Fibroblast of mammary gland (primary cell): ENCODE results near the gene DCAF10.

Source experiments
- DNase-seq: peaks from one replicate; pipeline ENCODE4 v3.0.0-alpha.2; 2010; ENCODE audit warnings: low read depth
- H3K4me3 ChIP-seq: 2 replicates; pipeline ENCODE4 v1.5.1; 2011; ENCODE audit warnings: low read depth, mild to moderate bottlenecking, low read length, moderate library complexity; ENCODE audit not compliant: control insufficient read depth
- CTCF ChIP-seq: conservative IDR thresholded peaks from 2 replicates; pipeline ENCODE4 v1.5.1; 2011; ENCODE audit warnings: low read depth, low read length, inconsistent platforms; ENCODE audit not compliant: control insufficient read depth, insufficient read depth

DCAF10 gene

GRCh38 chr9:37836386-37836785, 35.8 kb downstream of the DCAF10 start:
- no peak for TF ChIP-seq CTCF
- no peak for DNase-seq
- no peak overlapping the region for H3K4me3 ChIP-seq

GRCh38 chr9:37839496-37840461, 39.2 kb downstream of the DCAF10 start:
- no peak for TF ChIP-seq CTCF
- no peak overlapping the region for H3K4me3 ChIP-seq
- DNase-seq, result peak; percentile 12

DNA sequence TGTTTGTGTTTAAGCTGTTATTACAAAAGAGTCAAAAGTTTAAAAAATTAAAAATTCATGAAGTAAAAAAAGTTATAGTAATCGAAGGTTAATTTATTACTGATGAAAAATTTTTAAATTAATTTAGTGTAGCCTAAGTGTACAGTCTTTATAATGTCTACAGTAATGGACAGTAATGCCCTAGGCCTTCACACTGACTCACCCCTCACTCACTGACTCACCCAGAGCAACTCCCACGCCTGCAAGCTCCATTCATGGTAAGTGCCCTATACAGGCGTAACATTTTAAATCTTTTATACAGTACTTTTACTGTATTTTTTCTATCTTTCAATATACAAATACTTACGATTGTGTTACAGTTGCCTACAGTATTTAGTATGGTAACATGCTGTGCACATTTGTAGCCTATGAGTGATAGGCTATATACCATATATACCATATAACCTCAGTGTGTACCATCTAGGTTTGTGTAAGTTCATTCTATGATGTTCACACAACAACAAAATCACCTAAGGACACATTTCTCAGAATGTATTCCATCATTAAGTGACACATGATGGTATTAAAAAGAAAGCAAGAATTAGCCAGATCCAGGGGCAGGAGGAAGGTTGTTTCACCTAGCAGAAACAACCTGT, 40.1 kb downstream of the DCAF10 start:
- peak; percentile 82 for DNase-seq
- H3K4me3 ChIP-seq, result no peak overlapping the region
- no peak for TF ChIP-seq CTCF

DNA sequence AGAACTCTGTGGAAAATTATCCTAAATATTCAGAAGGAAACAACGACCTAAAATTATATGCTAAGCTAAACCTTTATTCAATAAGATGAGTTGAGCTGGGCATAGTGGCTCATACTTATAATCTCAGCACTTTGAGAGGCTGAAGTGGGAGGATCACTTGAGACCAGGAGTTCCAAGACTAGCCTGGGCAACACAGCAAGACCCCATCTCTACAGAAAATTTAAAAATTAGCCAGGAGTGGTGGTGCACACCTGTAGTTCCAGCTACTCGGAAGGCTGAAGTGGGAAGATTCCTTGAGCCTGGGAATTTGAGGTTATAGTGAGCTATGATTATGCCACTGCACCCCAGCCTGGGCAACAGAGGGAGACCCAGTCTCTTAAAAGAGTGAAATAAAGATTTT, 51.6 kb downstream of the DCAF10 start:
- no peak for TF ChIP-seq CTCF
- H3K4me3 ChIP-seq, result no peak overlapping the region
- no peak for DNase-seq

- DNase-seq, result no peak
- H3K4me3 ChIP-seq, result no peak overlapping the region
- TF ChIP-seq CTCF, result no peak
Observed at GRCh38 chr9:37856551-37856950, 56.0 kb downstream of the DCAF10 start.

- TF ChIP-seq CTCF, result peak; percentile 15
- H3K4me3 ChIP-seq, result no peak overlapping the region
Observed at GRCh38 chr9:37859043-37859442, 58.4 kb downstream of the DCAF10 start.

More at GRCh38 chr9:37859043-37859442, 58.4 kb downstream of the DCAF10 start:
- peak; percentile 12 for DNase-seq
